22Rv1 (cell line): ENCODE data around the gene CAMKMT.

Source experiments
- H3K27ac ChIP-seq: fragments of 450-650 bp; 2 replicates; pipeline ENCODE4 v1.5.1; 2017
- CTCF ChIP-seq: fragments of 450-650 bp; IDR thresholded peaks from 2 replicates; pipeline ENCODE4 v1.5.1; 2017; ENCODE audit warnings: mild to moderate bottlenecking
- ZFX ChIP-seq: fragments of 450-650 bp; IDR thresholded peaks from 2 replicates; pipeline ENCODE4 v1.6.1; 2017; ENCODE audit warnings: antibody characterized with exemption, borderline replicate concordance

Gene CAMKMT

GRCh38 chr2:44686561-44686960 is 324.8 kb downstream of the CAMKMT start:
- TF ChIP-seq CTCF (no peak), ZFX (no peak)

GRCh38 chr2:44687686-44688455 is 326.1 kb downstream of the CAMKMT start:
- no peak overlapping the region for H3K27ac ChIP-seq
- no peak for TF ChIP-seq CTCF
- TF ChIP-seq ZFX, result no peak

More at GRCh38 chr2:44686561-44686960, 324.8 kb downstream of the CAMKMT start:
- H3K27ac ChIP-seq, result no peak overlapping the region

DNA sequence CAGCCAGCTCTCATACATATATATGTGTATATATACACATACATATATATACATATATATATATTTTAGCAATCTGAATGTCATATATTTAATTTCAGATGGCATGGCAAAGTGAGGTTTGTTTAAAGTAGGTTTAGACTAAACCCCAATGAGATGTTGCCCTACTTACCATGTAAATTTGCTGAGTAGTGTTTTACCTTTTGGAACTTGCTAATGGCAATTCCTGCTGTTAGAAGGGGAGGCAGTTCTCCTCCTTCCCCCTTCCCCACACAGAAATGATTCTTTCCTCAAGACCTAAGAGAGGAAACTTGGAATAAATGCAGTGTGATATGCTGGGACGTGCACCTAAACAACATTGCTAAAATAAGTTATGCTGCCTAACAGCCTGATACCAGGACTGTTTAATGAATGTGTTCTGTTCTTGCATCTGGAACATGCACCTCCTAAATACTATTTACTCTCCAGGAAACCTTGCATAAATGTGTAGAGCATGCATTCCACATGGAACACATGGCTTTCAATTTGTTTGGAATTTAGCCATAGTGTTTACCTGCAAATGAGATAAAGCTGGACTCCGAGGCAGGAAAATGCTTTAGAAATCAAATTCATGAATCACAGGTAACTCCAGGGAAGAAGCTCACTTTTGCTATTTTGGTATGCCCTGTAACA is 326.8 kb downstream of the CAMKMT start:
- no peak for TF ChIP-seq CTCF
- TF ChIP-seq ZFX, result no peak

DNA sequence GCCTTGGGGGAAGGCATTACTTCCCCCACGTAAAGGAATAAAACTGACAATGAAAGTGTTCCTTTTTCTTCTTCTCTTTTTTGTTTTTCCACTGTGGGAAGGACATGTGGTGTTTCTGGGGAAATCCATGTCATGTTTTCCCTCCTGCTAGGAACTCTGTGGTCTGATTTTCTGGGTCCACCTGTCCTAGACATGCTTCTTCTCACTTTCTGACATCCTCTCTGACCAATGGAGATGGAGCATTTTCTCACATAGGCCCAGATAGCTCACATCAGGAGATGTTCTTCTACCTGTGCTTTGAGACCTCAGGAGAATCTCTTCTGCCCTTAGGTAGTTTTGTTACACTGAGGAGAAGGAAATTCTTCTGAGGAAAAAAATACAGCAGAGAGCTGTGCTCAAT is 327.8 kb downstream of the CAMKMT start:
- H3K27ac ChIP-seq, result no peak overlapping the region
- no peak for TF ChIP-seq CTCF
- TF ChIP-seq ZFX, result no peak

More for the DNA sequence above, 326.8 kb downstream of the CAMKMT start:
- H3K27ac ChIP-seq, result no peak overlapping the region

DNA sequence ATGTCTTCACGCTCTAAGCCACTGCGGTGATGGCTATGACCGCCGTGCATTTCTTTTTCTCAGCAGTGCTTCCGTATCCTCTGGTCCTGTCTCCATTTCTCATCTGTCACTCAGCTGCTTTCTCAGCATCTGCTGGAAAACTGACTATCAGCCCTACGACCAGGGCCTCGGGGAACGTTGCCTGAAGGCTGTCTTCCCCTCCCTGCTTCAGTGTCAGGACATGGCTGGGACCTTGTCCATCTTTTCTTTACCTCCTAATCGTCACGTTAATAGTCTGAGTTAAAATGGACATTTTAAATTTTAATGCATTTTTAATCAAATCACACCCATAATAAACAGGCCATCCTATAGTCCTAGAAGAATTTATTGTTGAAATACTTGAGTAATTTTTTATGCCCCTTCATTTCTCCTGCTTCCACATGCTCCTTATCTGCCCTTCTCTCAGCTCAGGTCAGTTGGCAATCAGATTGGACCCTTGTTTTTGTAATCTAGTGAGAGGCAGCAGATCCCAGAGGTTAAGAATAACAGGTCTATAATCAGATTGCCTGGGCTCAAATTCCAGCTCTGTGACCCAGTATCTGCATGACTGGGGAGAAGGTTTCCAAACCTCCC is 329.5 kb downstream of the CAMKMT start:
- H3K27ac ChIP-seq, result no peak overlapping the region
- no peak for TF ChIP-seq CTCF
- no peak for TF ChIP-seq ZFX

GRCh38 chr2:44692821-44693220 is 331.1 kb downstream of the CAMKMT start:
- no peak for TF ChIP-seq ZFX
- no peak for TF ChIP-seq CTCF
- H3K27ac ChIP-seq, result no peak overlapping the region

DNA sequence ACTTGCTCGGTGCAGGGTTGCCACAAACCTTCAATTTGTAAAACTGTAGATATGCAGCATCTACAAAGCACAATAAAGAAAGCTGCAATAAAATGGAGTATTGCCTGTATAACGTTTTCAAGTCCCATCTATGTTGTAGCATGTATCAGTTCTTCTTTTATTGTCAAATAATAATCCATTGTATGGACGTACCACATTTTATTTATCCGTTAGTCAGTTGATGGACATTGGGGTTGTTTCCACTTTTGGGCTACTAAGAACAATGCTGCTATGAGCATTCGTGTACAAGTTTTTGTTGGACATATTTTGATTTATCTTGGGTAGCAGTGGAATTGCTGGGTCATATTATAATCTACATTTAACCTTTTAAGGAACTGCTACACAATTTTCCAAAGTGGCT is 339.1 kb downstream of the CAMKMT start:
- no peak for TF ChIP-seq CTCF
- TF ChIP-seq ZFX, result no peak
- H3K27ac ChIP-seq, result no peak overlapping the region
